GM12874 (cell line): ENCODE measurements around the gene FAM168A.

Source experiments
- CTCF ChIP-seq: IDR thresholded peaks from 2 replicates; pipeline ENCODE4 v1.5.1; 2011; ENCODE audit warnings: low read depth, mild to moderate bottlenecking, control low read depth, low read length, moderate library complexity; ENCODE audit not compliant: insufficient read depth

The FAM168A gene

GRCh38 chr11:73579641-73580434, 18.1 kb downstream of the FAM168A start:
- TF ChIP-seq CTCF, result no peak

GRCh38 chr11:73578592-73579185, 19.2 kb downstream of the FAM168A start:
- TF ChIP-seq CTCF, result no peak

- no peak for TF ChIP-seq CTCF
Observed at GRCh38 chr11:73577496-73577917, 20.4 kb downstream of the FAM168A start.

- TF ChIP-seq CTCF, result no peak
Observed at GRCh38 chr11:73576185-73576614, 21.7 kb downstream of the FAM168A start.

- no peak for TF ChIP-seq CTCF
Observed at GRCh38 chr11:73570415-73571114, 27.3 kb downstream of the FAM168A start.

GRCh38 chr11:73566977-73567755, 30.7 kb downstream of the FAM168A start:
- no peak for TF ChIP-seq CTCF

GRCh38 chr11:73566422-73566821, 31.5 kb downstream of the FAM168A start:
- TF ChIP-seq CTCF, result no peak
